ENCODE measurements around the gene SNTA1. TPM values are rescaled to one million over a fixed set of nuclear protein-coding genes. Genes with fewer than 3 reads are reported as not detected.
"Not testable (repeated sequence)": the region's sequence is repeated elsewhere in the genome, so short reads cannot be mapped to it uniquely, and the experiment has no call there.

SNTA1 gene
- polyA plus RNA-seq, 1 experiment, result 6.5 TPM

- ChIA-PET POLR2A (interaction anchor here (0.5 kb wide), 1 partner anchor 9 kb away, joined by 6 read pairs; no protein-coding TSS in a partner anchor), CTCF (no interaction called here)
- Histone ChIP-seq H3K27ac (ENCODE audit: low read depth, low read length) (no peak overlapping the region), H3K27me3 (ENCODE audit: control insufficient read depth, insufficient read depth, low read length) (no peaks in the 10 kb centered on the region), H3K4me3 (ENCODE audit: low read depth, low read length) (no peak overlapping the region), H3K9me3 (ENCODE audit: control insufficient read depth, insufficient read depth, low read length) (no peaks in the 10 kb centered on the region)
- DNase-seq (ENCODE audit: low read depth, low spot score), result no peak
- TF ChIP-seq, protein P1, sequence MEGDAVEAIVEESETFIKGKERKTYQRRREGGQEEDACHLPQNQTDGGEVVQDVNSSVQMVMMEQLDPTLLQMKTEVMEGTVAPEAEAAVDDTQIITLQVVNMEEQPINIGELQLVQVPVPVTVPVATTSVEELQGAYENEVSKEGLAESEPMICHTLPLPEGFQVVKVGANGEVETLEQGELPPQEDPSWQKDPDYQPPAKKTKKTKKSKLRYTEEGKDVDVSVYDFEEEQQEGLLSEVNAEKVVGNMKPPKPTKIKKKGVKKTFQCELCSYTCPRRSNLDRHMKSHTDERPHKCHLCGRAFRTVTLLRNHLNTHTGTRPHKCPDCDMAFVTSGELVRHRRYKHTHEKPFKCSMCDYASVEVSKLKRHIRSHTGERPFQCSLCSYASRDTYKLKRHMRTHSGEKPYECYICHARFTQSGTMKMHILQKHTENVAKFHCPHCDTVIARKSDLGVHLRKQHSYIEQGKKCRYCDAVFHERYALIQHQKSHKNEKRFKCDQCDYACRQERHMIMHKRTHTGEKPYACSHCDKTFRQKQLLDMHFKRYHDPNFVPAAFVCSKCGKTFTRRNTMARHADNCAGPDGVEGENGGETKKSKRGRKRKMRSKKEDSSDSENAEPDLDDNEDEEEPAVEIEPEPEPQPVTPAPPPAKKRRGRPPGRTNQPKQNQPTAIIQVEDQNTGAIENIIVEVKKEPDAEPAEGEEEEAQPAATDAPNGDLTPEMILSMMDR (IDR thresholded peaks at IDR 0.05; ENCODE audit: low read depth, low read length), result no peak
Observed at GRCh38 chr20:33433465-33434234, 9.9 kb downstream of the SNTA1 start.

DNA sequence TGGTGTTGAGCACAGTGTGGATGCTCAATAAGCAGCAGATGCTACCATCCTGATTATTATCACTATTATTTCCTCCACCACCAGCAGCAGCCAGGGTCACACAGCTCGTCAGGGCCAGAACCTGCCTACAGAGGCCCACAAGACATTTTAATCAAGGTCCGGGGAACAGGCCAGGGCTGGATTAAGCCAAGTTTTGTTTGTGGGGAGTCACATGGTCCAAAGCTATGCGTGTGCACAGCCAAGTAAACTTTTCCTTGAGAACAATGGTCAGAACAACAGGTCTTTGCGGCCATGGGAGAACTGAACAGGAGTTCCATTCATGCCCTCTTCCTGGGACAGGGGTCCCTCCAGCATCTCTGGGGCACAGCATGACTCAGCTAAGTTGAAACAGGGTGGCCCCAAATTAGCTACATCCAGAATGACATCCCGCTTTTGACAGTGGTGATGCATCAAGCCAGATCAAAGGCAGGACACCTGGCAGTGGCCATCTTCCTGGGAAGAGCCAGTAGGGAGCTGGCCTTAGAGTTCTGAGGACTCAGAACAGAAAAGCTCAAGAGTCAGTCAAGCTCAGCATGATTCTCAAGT lies 11.7 kb downstream of the SNTA1 start:
- H3K9me3 ChIP-seq (ENCODE audit: control insufficient read depth, insufficient read depth, low read length), result no peaks in the 10 kb centered on the region
- DNase-seq (ENCODE audit: low read depth, low spot score), result no peak
- ChIA-PET CTCF (no interaction called here), POLR2A (no interaction called here)
- TF ChIP-seq, protein P1 (IDR thresholded peaks at IDR 0.05; ENCODE audit: low read depth, low read length), result no peak
- no peak overlapping the region for H3K27ac ChIP-seq (ENCODE audit: low read depth, low read length)
- H3K27me3 ChIP-seq (ENCODE audit: control insufficient read depth, insufficient read depth, low read length), result no peaks in the 10 kb centered on the region
- H3K4me3 ChIP-seq (ENCODE audit: low read depth, low read length), result no peak overlapping the region

DNA sequence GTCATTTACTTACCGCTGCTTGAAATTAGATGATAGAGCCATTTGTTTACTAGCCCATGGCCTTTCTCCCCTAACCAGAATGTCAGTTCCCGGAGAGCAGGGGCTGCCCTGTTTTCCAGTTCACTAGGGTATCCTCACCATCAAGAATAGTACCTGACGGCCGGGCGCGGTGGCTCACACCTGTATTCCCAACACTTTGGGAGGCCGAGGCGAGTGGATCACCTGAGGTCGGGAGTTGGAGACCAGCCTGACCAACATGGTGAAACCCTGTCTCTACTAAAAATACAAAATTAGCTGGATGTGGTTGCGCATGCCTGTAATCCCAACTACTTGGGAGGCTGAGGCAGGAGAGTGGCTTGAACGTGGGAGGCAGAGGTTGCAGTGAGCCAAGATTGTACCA lies 19.7 kb downstream of the SNTA1 start:
- H3K9me3 ChIP-seq (ENCODE audit: control insufficient read depth, insufficient read depth, low read length); H3K27me3 ChIP-seq (ENCODE audit: control insufficient read depth, insufficient read depth, low read length); DNase-seq (ENCODE audit: low read depth, low spot score); H3K4me3 ChIP-seq (ENCODE audit: low read depth, low read length): not testable (repeated sequence)
- POLR2A ChIA-PET, result interaction anchor here (0.7 kb wide), 2 partner anchors 10 to 1066 kb away, joined by 3 to 6 read pairs; partner anchors contain the start of gene ASXL1
- peak overlapping the region; percentile 21 for H3K27ac ChIP-seq (ENCODE audit: low read depth, low read length)
- CTCF ChIA-PET, result interaction anchor here (0.6 kb wide), 1 partner anchor 21 kb away, joined by 3 read pairs; no protein-coding TSS in a partner anchor

DNA sequence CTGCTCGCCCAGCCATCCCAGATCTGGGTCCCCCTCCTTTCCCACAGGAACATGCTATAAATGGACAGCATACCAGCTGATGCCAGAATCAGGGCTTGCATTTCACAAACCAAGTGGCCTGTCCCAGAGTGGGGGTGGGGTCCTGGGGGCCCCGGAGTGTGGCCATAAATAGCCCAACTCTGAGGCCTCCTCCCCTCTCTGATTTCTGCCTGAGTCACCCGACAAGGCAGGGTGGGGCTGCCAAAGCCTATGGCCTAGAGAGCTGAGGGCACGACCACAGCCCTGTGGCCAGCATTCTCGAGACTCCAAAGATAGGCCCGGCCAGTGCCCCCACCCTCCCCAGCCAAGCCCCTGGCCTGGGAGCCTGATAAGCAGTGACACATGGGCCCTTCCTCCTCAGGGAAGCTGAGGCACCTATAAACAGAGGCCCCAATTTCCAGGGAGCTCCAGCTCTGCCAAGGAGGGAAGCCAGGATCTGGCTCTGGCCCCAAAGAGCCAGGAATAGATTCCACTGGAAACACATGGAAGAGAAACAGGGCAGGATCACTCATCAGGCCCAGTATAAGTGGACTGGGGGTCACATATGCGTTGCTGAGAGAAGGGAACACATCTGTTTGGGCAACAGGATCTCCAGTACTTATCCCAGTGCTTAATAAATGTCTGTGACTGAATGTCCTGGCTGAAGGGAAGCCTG lies 20.3 kb downstream of the SNTA1 start:
- Histone ChIP-seq H3K27ac (ENCODE audit: low read depth, low read length) (peak overlapping the region; percentile 39), H3K27me3 (ENCODE audit: control insufficient read depth, insufficient read depth, low read length) (no peaks in the 10 kb centered on the region), H3K9me3 (ENCODE audit: control insufficient read depth, insufficient read depth, low read length) (no peaks in the 10 kb centered on the region), H3K4me3 (ENCODE audit: low read depth, low read length) (no peak overlapping the region)
- ChIA-PET POLR2A (no interaction called here), CTCF (interaction anchor here (0.6 kb wide), 1 partner anchor 22 kb away, joined by 3 read pairs; no protein-coding TSS in a partner anchor)
- no peak for DNase-seq (ENCODE audit: low read depth, low spot score)
- TF ChIP-seq, protein P1 (IDR thresholded peaks at IDR 0.05; ENCODE audit: low read depth, low read length), result no peak

- DNase-seq (ENCODE audit: low read depth, low spot score), result no peak
- TF ChIP-seq, protein P1 (IDR thresholded peaks at IDR 0.05; ENCODE audit: low read depth, low read length), result no peak
- H3K27me3 ChIP-seq (ENCODE audit: control insufficient read depth, insufficient read depth, low read length), result no peaks in the 10 kb centered on the region
- H3K4me3 ChIP-seq (ENCODE audit: low read depth, low read length), result no peak overlapping the region
- no peak overlapping the region for H3K27ac ChIP-seq (ENCODE audit: low read depth, low read length)
- no peaks in the 10 kb centered on the region for H3K9me3 ChIP-seq (ENCODE audit: control insufficient read depth, insufficient read depth, low read length)
- ChIA-PET CTCF (interaction anchor here (0.6 kb wide), 1 partner anchor 35 kb away, joined by 3 read pairs; no protein-coding TSS in a partner anchor), POLR2A (no interaction called here)
Observed at GRCh38 chr20:33419140-33419974, 24.2 kb downstream of the SNTA1 start.

Data from AG04450 (cell line).